HepG2 (cell line): ENCODE measurements around the gene MTCL1. TPM values are rescaled to one million over a fixed set of nuclear protein-coding genes. Genes with fewer than 3 reads are reported as not detected.

Source experiments
- ATRX ChIP-seq: sonication (generic); formaldehyde crosslinking; IDR thresholded peaks from 2 replicates; pipeline ENCODE4 v1.4.0; 2020; ENCODE audit warnings: missing genetic modification reagents, borderline replicate concordance
- CC2D1A ChIP-seq: sonication (generic); formaldehyde crosslinking; IDR thresholded peaks from 2 replicates; pipeline ENCODE4 v1.8.1; 2023; ENCODE audit warnings: mild to moderate bottlenecking, missing genetic modification reagents
- FOSL2 ChIP-seq: sonication (generic); formaldehyde crosslinking; IDR thresholded peaks from 2 replicates; pipeline ENCODE4 v1.4.0; 2020; ENCODE audit warnings: missing genetic modification reagents
- FOXK1 ChIP-seq: sonication (generic); formaldehyde crosslinking; IDR thresholded peaks from 2 replicates; pipeline ENCODE4 v1.4.0; 2020; ENCODE audit warnings: low read depth, missing genetic modification reagents, borderline replicate concordance
- HOXA9 ChIP-seq: sonication (generic); formaldehyde crosslinking; IDR thresholded peaks from 2 replicates; pipeline ENCODE4 v1.8.1; 2022; ENCODE audit warnings: missing genetic modification reagents, mild to moderate bottlenecking, moderate library complexity, borderline replicate concordance
- NONO ChIP-seq, 2 experiments: fragments of 450-650 bp in 1 of 2; sonication (generic) in 1 of 2; formaldehyde crosslinking in 1 of 2; IDR thresholded peaks in 1 of 2; conservative IDR thresholded peaks in 1 of 2; 2 replicates each; pipeline versions ENCODE4 v1.6.1 to v1.8.0; 2017 to 2022; ENCODE audit warnings: mild to moderate bottlenecking in 1 of 2, missing genetic modification reagents in 1 of 2, moderate library complexity in 1 of 2
- TAF15 ChIP-seq: fragments of 200-400 bp; formaldehyde crosslinking; IDR thresholded peaks from one replicate; pipeline ENCODE4 v1.6.1; 2018; ENCODE audit warnings: mild to moderate bottlenecking, low read depth, low read length; ENCODE audit not compliant: poor library complexity, severe bottlenecking
- ZFAT ChIP-seq: sonication (generic); formaldehyde crosslinking; conservative IDR thresholded peaks from 2 replicates; pipeline ENCODE4 v1.8.1; 2023; ENCODE audit warnings: missing genetic modification reagents, inconsistent platforms
- ZMYM4 ChIP-seq: sonication (generic); formaldehyde crosslinking; IDR thresholded peaks from 2 replicates; pipeline ENCODE4 v1.8.1; 2023; ENCODE audit warnings: mild to moderate bottlenecking, missing genetic modification reagents
- ZNF256 ChIP-seq: sonication (generic); formaldehyde crosslinking; conservative IDR thresholded peaks from 2 replicates; pipeline ENCODE4 v1.4.0; 2020; ENCODE audit warnings: missing genetic modification reagents
- ZNF354B ChIP-seq: sonication (generic); formaldehyde crosslinking; IDR thresholded peaks from 2 replicates; pipeline ENCODE4 v1.8.0; 2022; ENCODE audit warnings: mild to moderate bottlenecking, missing genetic modification reagents
- ZNF839 ChIP-seq: sonication (generic); formaldehyde crosslinking; IDR thresholded peaks from 2 replicates; pipeline ENCODE4 v1.4.0; 2020; ENCODE audit warnings: missing genetic modification reagents, mild to moderate bottlenecking, borderline replicate concordance
- polyA plus RNA-seq, 8 experiments: library from polyadenylated mRNA; depleted of rRNA in 3 of 8; stranded (reverse) in 7 of 8; unstranded in 1 of 8; fragments of >200 nt; fragmentation: Illumina TruSeq in 4 of 8; extraction: Trizol in 4 of 8; gene quantifications; 2 replicates each; pipeline versions ENCODE4 v1.2.1 to v1.2.3, GENCODE V29; 2011 to 2016; ENCODE audit warnings: low read depth in 4 of 8, missing spikeins in 1 of 8, mixed read lengths in 1 of 8; ENCODE audit not compliant: insufficient read depth in 1 of 8
- total RNA-seq, 5 experiments: library from RNA; depleted of rRNA; stranded (reverse); fragments of >200 nt; fragmentation: Illumina TruSeq; extraction: Trizol; gene quantifications; 2 replicates each; pipeline ENCODE4 v1.2.3, GENCODE V29; 2016; ENCODE audit warnings: low read depth in 1 of 5
- TF ChIP-seq, protein P1 (sequence below): sonication (generic); formaldehyde crosslinking; IDR thresholded peaks from 2 replicates; pipeline ENCODE4 v1.5.0; 2020; ENCODE audit warnings: mild to moderate bottlenecking, missing genetic modification reagents
- TF ChIP-seq, protein P2 (sequence below): sonication (generic); formaldehyde crosslinking; IDR thresholded peaks from 2 replicates; pipeline ENCODE4 v1.8.1; 2022; ENCODE audit warnings: mild to moderate bottlenecking, missing genetic modification reagents
- TF ChIP-seq, protein P3 (sequence below): IDR thresholded peaks from 2 replicates; pipeline ENCODE4 v1.6.1; 2016
- TF ChIP-seq, protein P4 (sequence below): sonication (generic); formaldehyde crosslinking; IDR thresholded peaks from 2 replicates; pipeline ENCODE4 v1.5.1; 2020; ENCODE audit warnings: missing genetic modification reagents, mild to moderate bottlenecking, borderline replicate concordance
- TF ChIP-seq, protein P5 (sequence below): IDR thresholded peaks from 2 replicates; pipeline ENCODE4 v1.6.1; 2016; ENCODE audit warnings: low read depth, borderline replicate concordance
- TF ChIP-seq, protein P6 (sequence below): sonication (generic); formaldehyde crosslinking; IDR thresholded peaks from 2 replicates; pipeline ENCODE4 v1.4.0; 2020; ENCODE audit warnings: mild to moderate bottlenecking, missing genetic modification reagents
- TF ChIP-seq, protein P7 (sequence below): sonication (generic); formaldehyde crosslinking; IDR thresholded peaks from 2 replicates; pipeline ENCODE4 v1.8.0; 2022; ENCODE audit warnings: mild to moderate bottlenecking, missing genetic modification reagents, moderate library complexity

The MTCL1 gene
- total and polyA plus RNA-seq, 2 of the 13 experiments (the other 11 are each of a cell fraction or from before 2014, with no cell fraction given): 3.1 to 3.2 TPM

DNA sequence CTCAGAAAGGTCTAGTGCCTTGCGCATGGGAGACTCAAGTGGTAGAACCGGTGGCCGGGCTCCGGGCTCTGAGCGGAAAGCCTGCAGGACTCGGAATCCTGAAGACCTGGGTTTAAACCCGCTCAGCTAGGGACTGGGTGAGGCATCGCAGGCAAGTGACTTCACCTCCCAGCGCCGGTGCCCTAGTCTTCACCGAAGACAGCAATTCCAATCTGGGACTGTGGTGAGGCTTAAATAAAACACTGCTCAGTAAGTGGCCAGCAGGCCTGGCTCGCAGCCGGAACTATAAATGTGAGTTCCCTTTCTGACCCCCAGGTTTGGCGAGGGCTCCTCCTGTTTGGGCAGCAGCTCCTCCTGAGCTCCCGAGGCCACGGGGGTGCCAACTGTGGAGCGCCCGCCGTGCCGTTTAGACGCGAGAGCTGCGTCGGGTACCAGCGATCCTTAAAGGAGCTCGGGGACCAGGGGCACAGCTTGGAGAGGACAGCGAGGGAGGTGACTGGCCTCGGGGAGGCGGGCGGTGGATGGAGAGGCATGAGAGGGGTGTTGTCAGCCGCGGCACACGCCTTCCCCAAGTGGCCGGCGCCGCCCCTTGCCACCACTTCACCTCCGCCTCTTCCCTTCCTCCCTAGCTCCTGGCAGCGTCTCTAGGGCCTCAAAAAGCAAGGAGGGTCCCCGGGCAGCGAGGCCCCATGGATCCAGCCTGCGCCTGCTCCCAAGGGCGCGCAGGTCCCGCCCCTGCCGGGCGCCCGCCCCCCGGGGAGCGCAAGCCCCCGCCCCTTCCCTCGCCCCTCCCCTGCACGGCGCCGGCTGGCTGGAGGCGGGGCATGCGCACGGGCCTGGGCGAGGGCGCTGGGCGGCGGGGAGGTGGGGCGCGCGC, 757 bp upstream of the MTCL1 start (continued):
- TF ChIP-seq, protein P1, sequence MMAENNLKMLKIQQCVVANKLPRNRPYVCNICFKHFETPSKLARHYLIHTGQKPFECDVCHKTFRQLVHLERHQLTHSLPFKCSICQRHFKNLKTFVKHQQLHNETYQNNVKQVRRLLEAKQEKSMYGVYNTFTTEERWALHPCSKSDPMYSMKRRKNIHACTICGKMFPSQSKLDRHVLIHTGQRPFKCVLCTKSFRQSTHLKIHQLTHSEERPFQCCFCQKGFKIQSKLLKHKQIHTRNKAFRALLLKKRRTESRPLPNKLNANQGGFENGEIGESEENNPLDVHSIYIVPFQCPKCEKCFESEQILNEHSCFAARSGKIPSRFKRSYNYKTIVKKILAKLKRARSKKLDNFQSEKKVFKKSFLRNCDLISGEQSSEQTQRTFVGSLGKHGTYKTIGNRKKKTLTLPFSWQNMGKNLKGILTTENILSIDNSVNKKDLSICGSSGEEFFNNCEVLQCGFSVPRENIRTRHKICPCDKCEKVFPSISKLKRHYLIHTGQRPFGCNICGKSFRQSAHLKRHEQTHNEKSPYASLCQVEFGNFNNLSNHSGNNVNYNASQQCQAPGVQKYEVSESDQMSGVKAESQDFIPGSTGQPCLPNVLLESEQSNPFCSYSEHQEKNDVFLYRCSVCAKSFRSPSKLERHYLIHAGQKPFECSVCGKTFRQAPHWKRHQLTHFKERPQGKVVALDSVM (CRISPR knock-in tag): peak; percentile 32; the same call in 1 of the 2 replicates
- TF ChIP-seq, protein P2, sequence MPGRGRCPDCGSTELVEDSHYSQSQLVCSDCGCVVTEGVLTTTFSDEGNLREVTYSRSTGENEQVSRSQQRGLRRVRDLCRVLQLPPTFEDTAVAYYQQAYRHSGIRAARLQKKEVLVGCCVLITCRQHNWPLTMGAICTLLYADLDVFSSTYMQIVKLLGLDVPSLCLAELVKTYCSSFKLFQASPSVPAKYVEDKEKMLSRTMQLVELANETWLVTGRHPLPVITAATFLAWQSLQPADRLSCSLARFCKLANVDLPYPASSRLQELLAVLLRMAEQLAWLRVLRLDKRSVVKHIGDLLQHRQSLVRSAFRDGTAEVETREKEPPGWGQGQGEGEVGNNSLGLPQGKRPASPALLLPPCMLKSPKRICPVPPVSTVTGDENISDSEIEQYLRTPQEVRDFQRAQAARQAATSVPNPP (CRISPR knock-in tag): no peak
- TF ChIP-seq ZMYM4 (CRISPR knock-in tag): no peak
- no peak for TF ChIP-seq ZNF354B
- TF ChIP-seq ZNF256 (CRISPR knock-in tag): no peak
- no peak for TF ChIP-seq TAF15
- TF ChIP-seq, protein P3, sequence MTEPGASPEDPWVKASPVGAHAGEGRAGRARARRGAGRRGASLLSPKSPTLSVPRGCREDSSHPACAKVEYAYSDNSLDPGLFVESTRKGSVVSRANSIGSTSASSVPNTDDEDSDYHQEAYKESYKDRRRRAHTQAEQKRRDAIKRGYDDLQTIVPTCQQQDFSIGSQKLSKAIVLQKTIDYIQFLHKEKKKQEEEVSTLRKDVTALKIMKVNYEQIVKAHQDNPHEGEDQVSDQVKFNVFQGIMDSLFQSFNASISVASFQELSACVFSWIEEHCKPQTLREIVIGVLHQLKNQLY: no peak
- TF ChIP-seq, protein P4, sequence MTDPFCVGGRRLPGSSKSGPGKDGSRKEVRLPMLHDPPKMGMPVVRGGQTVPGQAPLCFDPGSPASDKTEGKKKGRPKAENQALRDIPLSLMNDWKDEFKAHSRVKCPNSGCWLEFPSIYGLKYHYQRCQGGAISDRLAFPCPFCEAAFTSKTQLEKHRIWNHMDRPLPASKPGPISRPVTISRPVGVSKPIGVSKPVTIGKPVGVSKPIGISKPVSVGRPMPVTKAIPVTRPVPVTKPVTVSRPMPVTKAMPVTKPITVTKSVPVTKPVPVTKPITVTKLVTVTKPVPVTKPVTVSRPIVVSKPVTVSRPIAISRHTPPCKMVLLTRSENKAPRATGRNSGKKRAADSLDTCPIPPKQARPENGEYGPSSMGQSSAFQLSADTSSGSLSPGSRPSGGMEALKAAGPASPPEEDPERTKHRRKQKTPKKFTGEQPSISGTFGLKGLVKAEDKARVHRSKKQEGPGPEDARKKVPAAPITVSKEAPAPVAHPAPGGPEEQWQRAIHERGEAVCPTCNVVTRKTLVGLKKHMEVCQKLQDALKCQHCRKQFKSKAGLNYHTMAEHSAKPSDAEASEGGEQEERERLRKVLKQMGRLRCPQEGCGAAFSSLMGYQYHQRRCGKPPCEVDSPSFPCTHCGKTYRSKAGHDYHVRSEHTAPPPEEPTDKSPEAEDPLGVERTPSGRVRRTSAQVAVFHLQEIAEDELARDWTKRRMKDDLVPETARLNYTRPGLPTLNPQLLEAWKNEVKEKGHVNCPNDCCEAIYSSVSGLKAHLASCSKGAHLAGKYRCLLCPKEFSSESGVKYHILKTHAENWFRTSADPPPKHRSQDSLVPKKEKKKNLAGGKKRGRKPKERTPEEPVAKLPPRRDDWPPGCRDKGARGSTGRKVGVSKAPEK (CRISPR knock-in tag): no peak
- TF ChIP-seq, protein P5, sequence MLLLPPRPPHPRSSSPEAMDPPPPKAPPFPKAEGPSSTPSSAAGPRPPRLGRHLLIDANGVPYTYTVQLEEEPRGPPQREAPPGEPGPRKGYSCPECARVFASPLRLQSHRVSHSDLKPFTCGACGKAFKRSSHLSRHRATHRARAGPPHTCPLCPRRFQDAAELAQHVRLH (CRISPR knock-in tag): 0 out of 2 replicates have a peak, but pooled peaks have one; percentile 22
- no peak for TF ChIP-seq ZNF839 (CRISPR knock-in tag)
- no peak for TF ChIP-seq NONO (IDR thresholded peaks at IDR 0.05)
- 0 out of 2 replicates have a peak, but pooled peaks have one; percentile 29 for TF ChIP-seq NONO (CRISPR knock-in tag; conservative IDR thresholded peaks at IDR 0.05)
- no peak for TF ChIP-seq HOXA9 (CRISPR knock-in tag)
- TF ChIP-seq, protein P6, sequence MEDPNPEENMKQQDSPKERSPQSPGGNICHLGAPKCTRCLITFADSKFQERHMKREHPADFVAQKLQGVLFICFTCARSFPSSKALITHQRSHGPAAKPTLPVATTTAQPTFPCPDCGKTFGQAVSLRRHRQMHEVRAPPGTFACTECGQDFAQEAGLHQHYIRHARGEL (CRISPR knock-in tag): no peak
- no peak for TF ChIP-seq CC2D1A (CRISPR knock-in tag)
- TF ChIP-seq FOSL2 (CRISPR knock-in tag): no peak
- no peak for TF ChIP-seq ATRX (CRISPR knock-in tag)
- TF ChIP-seq, protein P7, sequence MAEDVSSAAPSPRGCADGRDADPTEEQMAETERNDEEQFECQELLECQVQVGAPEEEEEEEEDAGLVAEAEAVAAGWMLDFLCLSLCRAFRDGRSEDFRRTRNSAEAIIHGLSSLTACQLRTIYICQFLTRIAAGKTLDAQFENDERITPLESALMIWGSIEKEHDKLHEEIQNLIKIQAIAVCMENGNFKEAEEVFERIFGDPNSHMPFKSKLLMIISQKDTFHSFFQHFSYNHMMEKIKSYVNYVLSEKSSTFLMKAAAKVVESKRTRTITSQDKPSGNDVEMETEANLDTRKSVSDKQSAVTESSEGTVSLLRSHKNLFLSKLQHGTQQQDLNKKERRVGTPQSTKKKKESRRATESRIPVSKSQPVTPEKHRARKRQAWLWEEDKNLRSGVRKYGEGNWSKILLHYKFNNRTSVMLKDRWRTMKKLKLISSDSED (CRISPR knock-in tag): no peak
- TF ChIP-seq ZFAT (CRISPR knock-in tag): no peak
- TF ChIP-seq FOXK1 (CRISPR knock-in tag): no peak
